MM.1S (cell line): ENCODE measurements around the gene ASGR1.

Experiments used
- DNase-seq: peaks from one replicate; pipeline ENCODE4 v3.0.0-alpha.2; 2015
- H2AFZ ChIP-seq: fragments of 300-600 bp; sonication (generic); 2 replicates; pipeline ENCODE4 v1.6.0; 2016; ENCODE audit warnings: antibody characterized with exemption, low read length
- H3F3A ChIP-seq: fragments of 300-600 bp; sonication (generic); 2 replicates; pipeline ENCODE4 v1.6.1; 2016; ENCODE audit warnings: mild to moderate bottlenecking, antibody characterized with exemption, low read length, moderate library complexity, mixed read lengths; ENCODE audit not compliant: insufficient read depth
- H3K27ac ChIP-seq: fragments of 300-600 bp; sonication (generic); 2 replicates; pipeline ENCODE4 v1.5.1; 2016; ENCODE audit warnings: mild to moderate bottlenecking, low read length
- H3K27me3 ChIP-seq: fragments of 300-600 bp; sonication (generic); replicated peaks from 2 replicates; pipeline ENCODE4 v1.6.0; 2016; ENCODE audit warnings: low read length; ENCODE audit not compliant: insufficient read depth
- H3K36me3 ChIP-seq: fragments of 300-600 bp; sonication (generic); replicated peaks from 2 replicates; pipeline ENCODE4 v1.6.1; 2016; ENCODE audit warnings: mild to moderate bottlenecking, low read length, mixed read lengths; ENCODE audit not compliant: insufficient read depth
- H3K4me1 ChIP-seq: fragments of 300-600 bp; sonication (generic); 2 replicates; pipeline ENCODE4 v1.6.1; 2016; ENCODE audit warnings: low read length, mixed read lengths
- H3K4me2 ChIP-seq: fragments of 300-600 bp; sonication (generic); 2 replicates; pipeline ENCODE4 v1.6.0; 2016; ENCODE audit warnings: low read depth, low read length
- H3K4me3 ChIP-seq: fragments of 300-600 bp; sonication (generic); 2 replicates; pipeline ENCODE4 v1.5.1; 2016; ENCODE audit warnings: low read length, mixed read lengths
- H3K79me2 ChIP-seq: fragments of 300-600 bp; sonication (generic); 2 replicates; pipeline ENCODE4 v1.6.1; 2016; ENCODE audit warnings: mixed run types, low read length, mixed read lengths
- H3K9ac ChIP-seq: fragments of 300-600 bp; sonication (generic); 2 replicates; pipeline ENCODE4 v1.6.1; 2016; ENCODE audit warnings: low read length, mixed read lengths
- H3K9me2 ChIP-seq: fragments of 300-600 bp; sonication (generic); replicated peaks from 2 replicates; pipeline ENCODE4 v1.6.1; 2016; ENCODE audit warnings: mild to moderate bottlenecking, low read length, mixed read lengths; ENCODE audit not compliant: insufficient read depth
- H3K9me3 ChIP-seq: fragments of 300-600 bp; sonication (generic); replicated peaks from 2 replicates; pipeline ENCODE4 v1.6.1; 2016; ENCODE audit warnings: mild to moderate bottlenecking, low read length, mixed read lengths; ENCODE audit not compliant: insufficient read depth
- H4K20me1 ChIP-seq: fragments of 300-600 bp; sonication (generic); 2 replicates; pipeline ENCODE4 v1.6.1; 2016; ENCODE audit warnings: mild to moderate bottlenecking, low read length, moderate library complexity, mixed read lengths; ENCODE audit not compliant: insufficient read depth
- EZH2 ChIP-seq: fragments of 300-600 bp; sonication (generic); optimal IDR thresholded peaks from 2 replicates; pipeline ENCODE3; 2017; ENCODE audit warnings: low read depth, mild to moderate bottlenecking, antibody characterized with exemption, low read length, mixed read lengths
- EZH2phosphoT487 ChIP-seq: fragments of 300-600 bp; sonication (generic); IDR thresholded peaks from 2 replicates; pipeline ENCODE4 v1.6.1; 2018; ENCODE audit warnings: antibody characterized with exemption, low read length
- TF ChIP-seq, protein P1 (sequence below): fragments of 300-600 bp; sonication (generic); IDR thresholded peaks from 2 replicates; pipeline ENCODE4 v1.5.1; 2016; ENCODE audit warnings: antibody characterized with exemption, low read length, mixed read lengths

The ASGR1 gene

DNA sequence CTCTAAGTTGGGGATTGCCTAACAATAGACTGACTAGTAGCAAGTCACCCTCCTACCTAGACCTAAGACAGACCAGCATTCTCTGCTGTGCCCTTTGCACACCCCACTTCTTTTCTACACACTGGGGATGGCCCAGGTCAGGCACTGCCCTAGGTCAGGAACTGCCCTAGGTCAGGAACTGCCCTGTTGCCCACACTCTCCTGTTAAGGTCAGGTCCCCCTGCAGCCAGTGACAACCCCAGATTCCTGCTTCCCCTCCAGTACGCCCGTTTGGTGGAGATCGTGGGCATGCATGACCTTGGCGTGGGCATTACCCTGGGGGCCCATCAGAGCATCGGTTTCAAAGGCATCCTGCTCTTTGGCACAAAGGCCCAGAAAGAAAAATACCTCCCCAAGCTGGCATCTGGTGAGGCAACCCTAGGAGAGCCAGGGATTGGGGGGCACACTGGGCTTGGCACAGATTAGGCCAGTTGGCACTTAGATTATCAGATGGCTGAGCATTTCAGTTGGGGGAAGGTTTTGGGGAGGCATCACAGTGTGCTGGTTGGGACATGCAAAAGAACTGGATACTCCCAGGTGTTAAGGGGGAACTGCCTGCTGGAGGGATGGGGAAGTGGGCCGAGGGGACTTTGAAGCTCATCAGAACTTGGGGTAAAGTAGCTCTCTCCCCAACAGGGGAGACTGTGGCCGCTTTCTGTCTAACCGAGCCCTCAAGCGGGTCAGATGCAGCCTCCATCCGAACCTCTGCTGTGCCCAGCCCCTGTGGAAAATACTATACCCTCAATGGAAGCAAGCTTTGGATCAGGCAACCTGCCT lies 42.3 kb upstream of the ASGR1 start:
- Histone ChIP-seq H3K4me1 (peaks cover 12% of the 10 kb centered on the region), H3K27ac (no peak overlapping the region), H3K9me2 (no peaks in the 10 kb centered on the region), H3F3A (no peaks in the 10 kb centered on the region), H4K20me1 (no peaks in the 10 kb centered on the region), H3K4me2 (peak overlapping the region; percentile 72; the same call in 1 of the 2 replicates), H3K9ac (no peak overlapping the region), H2AFZ (no peak overlapping the region), H3K4me3 (no peak overlapping the region; the same call in 1 of the 2 replicates), H3K79me2 (peaks cover 35% of the 10 kb centered on the region), H3K9me3 (no peaks in the 10 kb centered on the region), H3K36me3 (0 out of 2 replicates have a peak, but pooled peaks cover 6% of the 10 kb centered on the region), H3K27me3 (peaks cover 6% of the 10 kb centered on the region)
- no peak for DNase-seq
- TF ChIP-seq, protein P1, sequence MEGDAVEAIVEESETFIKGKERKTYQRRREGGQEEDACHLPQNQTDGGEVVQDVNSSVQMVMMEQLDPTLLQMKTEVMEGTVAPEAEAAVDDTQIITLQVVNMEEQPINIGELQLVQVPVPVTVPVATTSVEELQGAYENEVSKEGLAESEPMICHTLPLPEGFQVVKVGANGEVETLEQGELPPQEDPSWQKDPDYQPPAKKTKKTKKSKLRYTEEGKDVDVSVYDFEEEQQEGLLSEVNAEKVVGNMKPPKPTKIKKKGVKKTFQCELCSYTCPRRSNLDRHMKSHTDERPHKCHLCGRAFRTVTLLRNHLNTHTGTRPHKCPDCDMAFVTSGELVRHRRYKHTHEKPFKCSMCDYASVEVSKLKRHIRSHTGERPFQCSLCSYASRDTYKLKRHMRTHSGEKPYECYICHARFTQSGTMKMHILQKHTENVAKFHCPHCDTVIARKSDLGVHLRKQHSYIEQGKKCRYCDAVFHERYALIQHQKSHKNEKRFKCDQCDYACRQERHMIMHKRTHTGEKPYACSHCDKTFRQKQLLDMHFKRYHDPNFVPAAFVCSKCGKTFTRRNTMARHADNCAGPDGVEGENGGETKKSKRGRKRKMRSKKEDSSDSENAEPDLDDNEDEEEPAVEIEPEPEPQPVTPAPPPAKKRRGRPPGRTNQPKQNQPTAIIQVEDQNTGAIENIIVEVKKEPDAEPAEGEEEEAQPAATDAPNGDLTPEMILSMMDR: no peak
- TF ChIP-seq EZH2phosphoT487 (no peak), EZH2 (no peak)

DNA sequence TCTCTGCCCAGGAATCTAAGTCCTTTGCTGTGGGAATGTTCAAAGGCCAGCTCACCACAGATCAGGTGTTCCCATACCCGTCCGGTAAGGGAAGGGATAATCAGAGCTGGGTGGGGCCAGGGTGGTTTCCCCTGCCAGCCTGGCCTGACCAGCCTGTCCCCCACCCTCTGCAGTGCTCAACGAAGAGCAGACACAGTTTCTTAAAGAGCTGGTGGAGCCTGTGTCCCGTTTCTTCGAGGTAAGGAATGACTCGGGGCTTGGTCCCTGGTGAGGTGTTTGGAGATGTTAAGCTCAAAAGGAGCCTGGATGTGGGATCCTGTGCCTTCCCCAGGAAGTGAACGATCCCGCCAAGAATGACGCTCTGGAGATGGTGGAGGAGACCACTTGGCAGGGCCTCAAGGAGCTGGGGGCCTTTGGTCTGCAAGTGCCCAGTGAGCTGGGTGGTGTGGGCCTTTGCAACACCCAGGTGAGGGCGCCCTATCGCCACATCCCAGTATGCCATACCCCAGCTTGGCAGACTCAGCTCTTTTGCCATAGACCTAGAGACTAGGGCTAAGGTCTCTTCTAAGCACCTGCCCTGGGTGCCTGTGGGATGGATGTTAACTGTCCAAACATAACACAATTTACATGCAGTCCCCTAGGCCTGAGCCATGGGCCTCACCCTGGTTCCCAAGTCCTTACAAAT lies 41.6 kb upstream of the ASGR1 start:
- H3F3A ChIP-seq: no peaks in the 10 kb centered on the region
- peak; percentile 79 for DNase-seq
- peaks cover 12% of the 10 kb centered on the region for H3K4me1 ChIP-seq
- H4K20me1 ChIP-seq: no peaks in the 10 kb centered on the region
- no peaks in the 10 kb centered on the region for H3K9me3 ChIP-seq
- H3K4me3 ChIP-seq: peak overlapping the region; percentile 87
- H3K27me3 ChIP-seq: peaks cover 13% of the 10 kb centered on the region
- peak overlapping the region; percentile 75 for H3K9ac ChIP-seq
- 0 out of 2 replicates have a peak, but pooled peaks cover 6% of the 10 kb centered on the region for H3K36me3 ChIP-seq
- no peak for TF ChIP-seq EZH2phosphoT487
- TF ChIP-seq, protein P1: peak; percentile 79
- peak overlapping the region; percentile 35; the same call in 1 of the 2 replicates for H3K27ac ChIP-seq
- peak overlapping the region; percentile 72 for H3K4me2 ChIP-seq
- H3K9me2 ChIP-seq: no peaks in the 10 kb centered on the region
- peaks cover 35% of the 10 kb centered on the region for H3K79me2 ChIP-seq
- H2AFZ ChIP-seq: no peak overlapping the region

DNA sequence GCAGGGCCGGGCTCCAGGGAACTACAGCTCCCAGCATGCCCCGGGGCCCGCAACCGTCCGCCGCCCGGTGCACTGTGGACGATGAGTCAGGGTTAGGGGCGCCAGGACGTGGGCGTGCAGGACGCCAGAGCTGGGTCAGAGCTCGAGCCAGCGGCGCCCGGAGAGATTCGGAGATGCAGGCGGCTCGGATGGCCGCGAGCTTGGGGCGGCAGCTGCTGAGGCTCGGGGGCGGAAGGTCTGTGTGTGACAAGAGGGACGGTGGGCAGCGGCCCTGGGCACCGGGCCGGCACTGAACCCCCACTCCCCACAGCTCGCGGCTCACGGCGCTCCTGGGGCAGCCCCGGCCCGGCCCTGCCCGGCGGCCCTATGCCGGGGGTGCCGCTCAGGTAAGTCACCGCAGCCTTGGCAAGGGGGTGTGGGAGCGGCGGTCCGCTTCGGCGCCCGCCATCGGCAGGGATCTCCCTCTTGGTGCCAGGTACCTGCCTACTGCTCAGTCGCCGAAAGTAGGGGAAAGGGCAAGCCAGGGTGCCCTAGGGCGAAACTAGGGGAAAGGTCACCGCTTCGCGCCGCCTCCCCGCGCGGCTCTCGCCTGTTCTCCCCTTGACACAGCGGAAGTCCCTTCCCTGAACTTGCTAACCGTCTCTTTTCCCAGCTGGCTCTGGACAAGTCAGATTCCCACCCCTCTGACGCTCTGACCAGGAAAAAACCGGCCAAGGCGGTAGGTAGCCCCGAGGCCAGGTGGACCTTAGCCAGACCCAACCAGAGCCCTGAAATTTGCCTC lies 40.8 kb upstream of the ASGR1 start, which contains the start of the genes ACADVL and DLG4:
Gene ACADVL, plus strand, starts transcription at position 127 of the 781 bp plus-strand sequence. Its CDS starts 47 bp downstream, at position 174.
Gene DLG4, minus strand, starts transcription at position 25 of the 781 bp plus-strand sequence.
- H3K79me2 ChIP-seq: peaks cover 35% of the 10 kb centered on the region
- peaks cover 17% of the 10 kb centered on the region for H3K27me3 ChIP-seq
- H3F3A ChIP-seq: no peaks in the 10 kb centered on the region
- H3K4me2 ChIP-seq: peak within 1 kb of the TSS; percentile 72
- DNase-seq: peak; percentile 79
- 0 out of 2 replicates have a peak, but pooled peaks cover 6% of the 10 kb centered on the region for H3K36me3 ChIP-seq
- H2AFZ ChIP-seq: peak within 1 kb of the TSS; percentile 50
- H3K4me1 ChIP-seq: peaks cover 16% of the 10 kb centered on the region
- H3K9me3 ChIP-seq: no peaks in the 10 kb centered on the region
- H3K27ac ChIP-seq: peak within 1 kb of the TSS; percentile 35; the same call in 1 of the 2 replicates
- no peaks in the 10 kb centered on the region for H3K9me2 ChIP-seq
- peak within 1 kb of the TSS; percentile 75 for H3K9ac ChIP-seq
- peak within 1 kb of the TSS; percentile 87 for H3K4me3 ChIP-seq
- TF ChIP-seq EZH2 (no peak), EZH2phosphoT487 (no peak)
- TF ChIP-seq, protein P1: no peak
- H4K20me1 ChIP-seq: no peaks in the 10 kb centered on the region
